Transverse colon (tissue), 3 donors: Measurements from ENCODE around the gene POC1B.

ENCODE experiments used
- CTCF ChIP-seq, 5 experiments: fragments of 200-600 bp in 3 of 5; fragments of 450-650 bp in 2 of 5; sonication (generic) in 3 of 5; IDR thresholded peaks; 1 replicate in 2 of 5; 2 replicates in 3 of 5; pipeline ENCODE4 v1.5.1; 2016 to 2017; ENCODE audit warnings: antibody characterized with exemption in 5 of 5, inconsistent platforms in 3 of 5, mild to moderate bottlenecking in 2 of 5, moderate library complexity in 1 of 5
- POLR2A ChIP-seq: fragments of 450-650 bp; IDR thresholded peaks from one replicate; pipeline ENCODE4 v1.6.1; 2016; ENCODE audit warnings: antibody characterized with exemption, mild to moderate bottlenecking, moderate library complexity

DNA sequence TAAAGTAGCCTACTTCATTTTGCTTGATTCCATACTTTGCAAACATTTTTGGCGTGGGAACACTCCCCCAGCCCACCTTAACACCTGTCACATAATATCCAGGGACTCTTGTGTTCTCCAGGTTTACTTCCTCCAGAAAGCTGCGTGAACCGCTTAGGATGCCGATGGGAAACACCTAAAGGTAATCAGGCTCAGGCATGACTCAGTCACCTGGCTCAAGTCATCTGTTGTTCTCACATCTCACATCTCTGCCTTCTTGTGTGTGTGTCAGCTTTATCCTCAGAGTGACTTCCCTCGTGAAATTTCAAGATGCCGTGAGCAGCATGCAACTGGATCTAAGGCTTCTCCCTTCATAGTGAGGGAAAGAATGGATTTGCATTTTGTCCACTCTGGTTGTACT is 125.4 kb downstream of the POC1B start:
- TF ChIP-seq CTCF (IDR thresholded peaks at IDR 0.05) (no peak), POLR2A (no peak)
